HL-60/S4 (cell line): ENCODE measurements around the gene ARHGEF25.

Source experiments
- in situ Hi-C: fragments of 300-500 bp; cut with MboI; formaldehyde crosslinking; loops from 2 replicates; pipeline ENCODE4 v1.14.3; 2022; ENCODE audit warnings: low sequenced_read_pairs

Gene ARHGEF25

GRCh38 chr12:57620936-57621496, 9.8 kb downstream of the ARHGEF25 start:
- in situ Hi-C loops, result no loop called here

DNA sequence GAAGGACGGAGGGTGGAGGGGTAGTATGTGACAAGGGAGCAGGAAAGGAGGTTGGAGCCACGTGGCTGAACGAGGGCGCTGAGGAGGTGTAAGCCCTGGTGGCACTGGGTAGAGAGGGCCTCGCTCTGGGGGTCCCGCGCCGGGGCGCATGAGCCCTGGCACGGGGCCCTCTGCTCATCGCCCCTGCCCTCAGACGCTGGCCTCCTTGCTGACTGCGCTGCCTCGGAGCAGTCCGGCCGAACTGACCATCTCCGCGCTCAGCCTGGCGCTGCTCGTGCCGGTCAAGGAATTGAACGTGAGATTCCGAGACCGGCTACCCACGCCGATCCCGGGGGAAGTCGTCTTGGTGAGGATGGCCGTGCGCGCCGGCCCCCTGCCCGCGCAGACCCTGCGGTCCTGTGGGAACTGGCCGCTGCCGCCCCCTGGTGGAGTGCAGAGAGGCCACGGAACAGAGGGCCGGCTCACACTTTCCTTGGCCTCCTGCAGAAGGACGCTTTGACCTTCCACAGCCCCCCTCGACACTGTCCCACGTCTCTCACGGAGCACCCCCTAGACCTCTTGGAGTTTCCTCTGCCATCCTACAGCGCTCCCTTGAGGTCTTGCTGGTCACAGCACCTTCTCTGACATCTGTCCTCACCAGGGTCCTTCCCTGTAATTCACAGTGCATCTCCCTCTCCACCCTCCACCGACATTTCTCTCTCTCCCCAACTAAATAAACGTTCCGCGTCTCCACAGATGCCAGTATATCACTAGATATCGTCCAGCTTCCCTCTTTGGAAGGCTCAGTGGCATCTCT, 10.5 kb downstream of the ARHGEF25 start:
- in situ Hi-C loops, result no loop called here

- in situ Hi-C loops, result no loop called here
These were observed 11.3 kb downstream of the ARHGEF25 start for GRCh38 chr12:57622293-57623245.

GRCh38 chr12:57623385-57623784, 12.2 kb downstream of the ARHGEF25 start:
- in situ Hi-C loops, result no loop called here

- in situ Hi-C loops, result no loop called here
These were observed 12.7 kb downstream of the ARHGEF25 start for GRCh38 chr12:57623811-57624390.

DNA sequence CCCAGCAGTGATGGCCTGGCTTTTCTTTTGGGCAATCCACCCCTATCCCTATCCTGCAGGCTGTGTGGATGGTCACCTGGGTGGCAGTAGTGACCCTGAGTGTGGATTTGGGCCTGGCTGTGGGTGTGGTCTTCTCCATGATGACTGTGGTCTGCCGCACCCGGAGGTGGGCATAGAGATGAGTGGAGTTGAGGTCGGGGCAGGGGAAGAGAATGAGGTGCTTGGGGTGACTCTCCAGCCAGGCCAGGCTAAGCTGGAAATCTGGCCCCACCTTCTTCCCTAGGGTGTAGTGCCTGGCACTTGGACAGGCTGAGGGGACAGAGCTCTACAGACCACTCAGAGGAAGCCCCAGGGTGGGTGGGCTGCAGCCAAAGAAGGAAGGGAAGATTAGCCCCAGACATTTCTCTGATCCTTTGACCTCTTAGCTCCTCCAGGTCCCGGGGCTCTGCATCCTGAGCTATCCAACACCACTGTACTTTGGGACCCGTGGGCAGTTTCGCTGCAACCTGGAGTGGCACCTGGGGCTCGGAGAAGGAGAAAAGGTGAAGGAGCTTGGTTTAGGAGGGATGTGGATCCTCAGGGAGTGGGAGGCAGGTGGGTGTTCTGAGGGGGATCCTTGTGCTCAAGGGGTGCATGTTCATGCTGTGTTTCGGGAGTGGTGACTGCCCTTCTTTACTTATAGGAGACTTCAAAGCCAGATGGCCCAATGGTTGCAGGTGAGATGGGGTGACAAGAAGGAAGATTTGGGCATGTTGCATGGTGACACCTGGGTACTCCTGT, 13.4 kb downstream of the ARHGEF25 start:
- in situ Hi-C loops, result no loop called here

GRCh38 chr12:57625261-57626032, 14.2 kb downstream of the ARHGEF25 start:
- in situ Hi-C loops, result no loop called here

GRCh38 chr12:57626111-57626920, 15.1 kb downstream of the ARHGEF25 start:
- in situ Hi-C loops, result no loop called here

DNA sequence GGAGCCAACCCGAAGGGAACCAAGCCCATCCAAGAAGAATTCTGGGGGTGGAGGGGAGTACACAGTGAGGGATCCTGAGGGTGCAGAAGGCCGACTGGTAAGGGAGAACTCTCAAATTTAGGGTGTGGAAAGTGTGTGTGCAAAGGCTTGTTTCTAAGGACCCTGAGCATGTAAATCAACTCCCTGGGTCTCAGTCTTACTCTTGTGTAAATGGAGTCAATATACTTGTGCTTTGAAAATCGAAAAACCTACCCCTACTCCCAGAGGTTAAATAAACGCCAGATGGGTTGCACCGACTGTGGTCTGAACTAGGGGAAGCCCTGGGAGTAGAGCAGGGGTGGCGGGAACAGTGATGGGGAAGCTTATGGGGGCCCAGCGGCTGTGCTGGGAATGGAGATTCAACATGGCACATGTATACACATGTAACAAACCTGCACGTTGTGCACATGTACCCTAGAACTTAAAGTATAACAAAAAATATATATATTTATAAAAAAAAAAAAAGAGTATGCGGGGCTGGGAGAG, 15.7 kb downstream of the ARHGEF25 start:
- in situ Hi-C loops, result no loop called here

DNA sequence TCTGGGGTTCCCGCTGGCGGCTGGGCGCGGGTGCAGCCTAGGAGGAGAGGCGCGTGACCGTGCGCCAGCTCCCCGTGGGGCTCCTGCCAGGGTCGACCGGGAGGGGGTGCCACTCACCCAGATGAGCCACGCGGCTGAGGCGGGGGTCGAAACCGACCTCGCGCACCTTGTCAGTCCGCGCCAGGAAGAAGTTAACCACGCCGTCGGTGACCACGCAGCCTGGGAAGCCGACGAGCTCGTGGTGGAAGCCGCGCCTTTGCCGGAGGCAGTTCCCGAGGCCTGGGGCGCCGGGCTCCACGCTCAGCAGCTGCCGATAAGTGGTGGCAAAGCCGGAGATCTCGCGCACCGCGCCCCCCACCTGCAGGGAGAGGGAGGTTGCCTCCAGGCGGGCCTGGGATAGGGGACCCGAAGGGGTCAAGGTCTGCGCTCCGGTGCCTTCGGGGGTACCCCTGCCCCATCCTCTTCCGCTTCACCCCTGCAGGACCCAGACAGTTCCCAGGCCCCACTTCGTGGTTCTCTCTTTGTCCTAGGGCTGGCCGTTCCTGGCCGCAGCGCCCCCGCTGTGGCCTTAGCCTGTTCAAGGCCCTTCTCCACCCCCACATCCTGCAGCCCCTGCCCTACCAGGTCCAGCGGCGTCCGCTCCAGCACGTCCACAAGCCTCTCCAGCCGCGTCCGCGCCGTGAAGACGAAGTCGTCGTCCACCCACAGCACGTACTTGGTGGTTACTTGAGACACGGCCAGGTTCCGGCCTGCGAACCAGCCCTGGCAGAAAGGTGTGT, 16.5 kb downstream of the ARHGEF25 start:
- in situ Hi-C loops, result no loop called here

GRCh38 chr12:57628280-57629191, 17.3 kb downstream of the ARHGEF25 start:
- in situ Hi-C loops, result no loop called here

GRCh38 chr12:57629897-57630471, 18.7 kb downstream of the ARHGEF25 start:
- in situ Hi-C loops, result no loop called here

DNA sequence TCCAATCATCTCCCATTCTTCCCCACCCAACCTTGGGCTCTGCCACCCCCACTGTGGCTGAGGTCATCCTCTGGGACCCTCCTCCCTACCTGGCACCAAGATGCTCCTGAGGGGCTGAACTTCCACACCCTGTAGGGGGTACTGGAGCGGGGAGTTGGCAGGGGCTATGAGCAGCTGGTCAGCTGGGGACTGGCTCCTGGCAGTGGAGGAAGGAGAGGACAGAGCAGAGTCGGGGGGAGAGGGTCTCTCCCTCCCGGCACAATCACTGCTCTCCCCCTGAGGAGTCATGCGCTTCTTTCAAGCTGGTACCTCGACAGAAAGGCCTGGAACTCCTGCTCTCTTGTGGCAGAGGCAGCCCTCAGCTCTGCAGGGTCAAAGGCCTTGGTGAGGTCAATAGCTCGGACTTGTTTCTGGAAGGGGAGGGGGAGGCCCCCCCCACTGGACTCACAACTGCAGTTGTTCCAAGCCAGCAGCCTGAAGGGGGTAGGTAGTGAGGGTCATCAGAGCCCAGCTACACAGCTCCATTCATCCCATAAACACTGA, 19.7 kb downstream of the ARHGEF25 start:
- in situ Hi-C loops, result no loop called here

DNA sequence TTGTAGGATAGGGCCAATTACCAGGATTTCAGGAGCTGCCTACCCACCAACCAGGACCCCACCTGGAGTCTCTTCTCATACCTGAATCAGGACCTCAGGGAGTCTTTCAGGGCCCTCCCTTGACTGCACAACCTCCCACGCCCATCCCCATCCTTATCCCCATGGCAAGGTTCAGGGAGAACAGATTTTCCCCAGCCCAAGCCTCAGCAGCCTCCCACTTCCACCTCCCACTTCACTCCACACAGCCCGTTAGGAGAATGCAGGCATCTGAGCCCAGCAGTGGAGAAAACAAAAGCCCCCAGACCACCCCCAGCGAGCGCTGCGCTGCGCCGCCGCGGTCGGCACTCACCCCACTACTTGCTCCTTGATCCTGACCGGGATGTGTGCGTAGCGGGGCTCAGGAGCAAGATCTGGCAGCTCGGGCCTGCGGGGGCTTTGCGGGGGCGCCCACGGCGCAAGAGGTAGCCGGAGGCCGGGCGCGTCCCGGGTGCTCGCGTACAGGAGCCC, 20.4 kb downstream of the ARHGEF25 start:
- in situ Hi-C loops, result no loop called here

DNA sequence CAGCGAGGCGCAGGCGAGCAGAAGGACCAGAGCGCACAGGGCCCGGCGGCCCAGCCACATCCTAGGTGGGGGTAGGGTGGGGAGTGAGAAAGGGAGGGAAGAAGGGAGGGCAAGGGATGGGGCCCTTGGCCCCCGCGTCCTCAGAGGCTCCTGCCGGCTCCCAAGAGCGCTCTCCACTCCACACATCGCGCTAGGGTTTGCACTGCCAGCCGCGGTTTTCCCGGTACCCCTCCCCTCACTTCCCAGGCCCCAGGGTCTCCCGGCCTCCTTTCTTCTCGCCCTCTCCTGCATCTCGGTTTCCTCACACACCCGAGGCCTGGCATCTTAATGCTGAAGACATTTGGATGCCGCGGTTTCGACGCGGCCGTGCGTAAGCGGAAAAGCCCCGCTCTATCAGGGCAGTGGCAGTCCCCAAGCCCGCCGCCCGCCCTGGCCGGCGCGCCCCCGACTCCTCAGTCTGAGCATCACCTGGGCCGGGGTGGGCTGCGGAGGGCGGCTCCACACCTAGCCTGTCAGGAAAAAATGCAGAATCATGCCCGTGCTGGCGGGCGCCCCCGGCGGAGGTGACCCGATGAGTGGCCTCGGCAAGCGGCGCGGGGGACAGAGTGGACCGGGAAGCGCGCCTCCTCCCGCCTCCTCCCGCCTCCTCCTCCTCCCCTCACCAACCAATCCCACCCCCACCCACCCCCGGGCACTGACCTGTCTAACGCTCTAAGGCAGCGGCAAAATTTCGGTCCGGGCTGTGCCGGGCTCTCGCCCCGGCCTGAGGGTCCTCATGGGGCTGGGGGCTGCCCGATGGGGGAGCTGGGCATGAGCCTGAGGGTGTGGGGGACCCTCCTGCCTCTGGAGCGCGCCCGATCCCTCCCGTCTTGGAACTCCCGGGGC, 21.1 kb downstream of the ARHGEF25 start:
- in situ Hi-C loops, result no loop called here
